HG02852 (cell line): Measurements from ENCODE around the gene RAD51B.

ENCODE experiments used
- ATAC-seq: cut with Tn5 transposase; IDR thresholded peaks from one replicate; pipeline ENCODE4 v1.9.1; 2021; ENCODE audit warnings: mild to moderate bottlenecking, moderate library complexity; ENCODE audit not compliant: unreplicated experiment

RAD51B gene

DNA sequence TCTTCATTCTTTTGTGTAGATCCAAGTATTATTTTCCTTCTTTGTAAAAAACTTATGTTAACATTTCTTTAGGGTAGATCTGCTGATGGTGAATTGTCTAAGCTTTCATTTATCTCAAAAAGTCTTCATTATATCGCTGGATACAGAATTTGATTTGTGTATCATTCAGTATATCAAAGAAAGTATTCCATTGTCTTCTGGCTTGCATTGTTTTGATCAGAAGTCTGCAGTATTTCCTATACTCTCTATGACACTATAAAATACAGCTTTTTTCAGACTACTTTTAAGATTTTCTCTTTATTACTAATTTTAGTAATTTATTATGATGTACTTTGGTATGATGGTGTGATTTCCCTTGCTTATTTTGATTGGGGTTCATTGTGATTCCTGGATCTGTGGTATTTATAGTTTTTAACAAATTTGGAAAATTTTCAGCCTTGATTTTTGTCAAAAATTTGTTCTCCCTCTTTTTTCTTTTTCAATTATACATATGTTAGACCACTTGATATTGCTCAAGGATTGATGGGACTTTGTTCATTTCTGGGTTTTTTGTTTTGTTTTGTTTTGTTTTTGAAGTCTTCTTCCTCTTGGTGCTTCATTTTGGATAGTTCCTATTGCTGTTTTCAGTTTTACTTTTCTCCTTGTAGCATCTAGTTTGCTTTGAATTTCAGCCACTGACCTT is 796.8 kb downstream of the RAD51B start:
- ATAC-seq = no peak

DNA sequence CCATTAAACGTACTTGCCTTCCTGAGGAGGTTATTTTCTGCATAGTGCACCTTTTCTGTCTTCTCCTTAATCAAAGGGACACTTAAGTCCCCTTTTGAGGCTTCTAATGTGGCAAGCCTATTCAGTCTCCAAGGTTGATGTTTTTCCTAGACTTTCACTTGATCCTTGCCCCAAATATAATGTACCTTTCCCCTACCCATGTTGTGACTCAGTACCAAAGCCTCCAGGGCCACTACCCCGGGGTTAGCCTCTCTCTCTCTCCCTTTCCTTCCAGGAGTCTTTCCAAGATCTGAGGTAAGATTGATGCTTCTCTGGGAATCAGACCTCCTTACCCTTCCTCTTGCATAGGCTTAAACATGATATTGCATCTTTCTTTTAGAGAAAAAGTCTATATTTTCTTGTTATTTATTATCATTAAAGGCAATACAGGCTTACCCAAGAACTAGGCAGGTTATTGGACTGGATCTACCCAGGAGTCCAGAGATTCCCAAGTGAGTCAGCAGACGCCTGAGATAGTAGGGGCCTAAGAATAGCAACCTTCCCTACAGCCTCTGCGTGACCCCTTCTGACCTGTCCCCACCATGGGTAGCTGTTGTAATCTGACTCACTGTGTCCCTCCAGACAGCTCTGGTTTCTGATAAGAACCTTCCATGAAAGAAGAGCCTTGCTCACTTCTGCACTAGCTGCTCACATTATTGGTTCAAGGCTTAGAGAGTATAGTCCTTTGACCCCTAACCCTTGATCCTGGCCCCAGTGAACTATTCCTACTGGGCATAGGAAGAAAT is 800.4 kb downstream of the RAD51B start:
- no peak for ATAC-seq

DNA sequence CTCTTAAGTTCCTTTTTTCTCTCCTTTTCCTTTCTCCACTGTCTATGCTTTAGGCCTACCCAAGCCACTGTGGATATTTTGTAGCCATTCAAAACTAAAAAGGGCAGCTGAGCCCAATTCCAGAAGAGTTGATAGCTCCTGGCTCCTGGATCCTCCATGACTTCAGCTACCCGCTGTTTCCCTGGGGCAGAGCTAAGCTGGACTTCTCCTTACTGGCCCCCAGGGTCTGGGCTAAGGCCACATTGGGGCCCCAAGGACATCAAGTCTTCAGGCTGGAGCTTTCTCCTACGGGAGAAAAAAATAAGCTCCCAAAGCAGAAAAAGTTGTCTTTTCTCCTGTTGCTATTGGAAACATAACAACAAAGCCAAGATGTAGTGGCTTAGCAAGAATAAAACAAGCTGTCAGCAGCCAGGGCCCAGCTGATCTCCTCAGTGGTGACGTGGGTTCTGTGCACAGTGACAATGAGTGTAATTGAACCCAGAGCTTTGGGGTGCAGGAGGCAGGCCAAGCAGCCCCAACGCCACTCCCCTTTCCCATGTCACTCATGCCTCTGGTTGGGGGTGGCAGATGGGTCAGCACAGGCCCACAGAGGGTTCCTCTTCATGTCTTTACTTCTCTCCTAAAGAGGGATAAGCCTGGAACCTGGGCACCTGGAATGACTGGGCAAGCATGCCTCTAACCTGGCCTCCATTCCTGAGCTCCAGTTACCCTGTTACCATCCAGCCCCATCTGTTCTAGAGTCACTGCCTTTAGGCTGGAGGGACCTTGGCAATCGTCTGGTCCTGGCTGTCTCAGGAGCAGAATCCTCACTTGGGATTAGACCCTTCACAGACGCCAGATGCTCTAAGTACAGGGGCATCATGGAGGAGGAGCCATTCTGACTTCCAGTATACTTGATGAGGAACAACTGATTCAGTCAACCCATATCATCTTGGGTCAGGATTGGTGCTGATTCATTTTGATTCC is 802.1 kb downstream of the RAD51B start:
- no peak for ATAC-seq

DNA sequence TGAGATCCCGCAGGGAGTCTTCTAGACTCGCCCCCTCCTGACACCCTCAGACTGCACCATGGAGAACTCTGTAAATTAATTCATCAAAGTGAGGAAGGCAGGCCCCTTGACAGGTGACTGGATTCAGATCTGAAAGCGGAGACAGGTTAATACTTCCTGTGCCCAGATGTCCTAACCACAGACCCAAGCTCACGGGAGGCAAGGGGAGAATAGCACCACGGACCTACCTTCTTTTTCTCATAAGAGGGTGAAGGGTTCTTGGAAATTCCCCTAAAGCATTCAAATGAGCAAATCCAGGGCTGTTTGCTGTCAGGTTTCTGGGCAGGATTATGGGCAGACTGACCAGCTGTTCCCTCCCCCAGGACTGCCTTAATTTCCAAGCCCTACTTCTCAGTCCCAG is 803.3 kb downstream of the RAD51B start:
- ATAC-seq = no peak

DNA sequence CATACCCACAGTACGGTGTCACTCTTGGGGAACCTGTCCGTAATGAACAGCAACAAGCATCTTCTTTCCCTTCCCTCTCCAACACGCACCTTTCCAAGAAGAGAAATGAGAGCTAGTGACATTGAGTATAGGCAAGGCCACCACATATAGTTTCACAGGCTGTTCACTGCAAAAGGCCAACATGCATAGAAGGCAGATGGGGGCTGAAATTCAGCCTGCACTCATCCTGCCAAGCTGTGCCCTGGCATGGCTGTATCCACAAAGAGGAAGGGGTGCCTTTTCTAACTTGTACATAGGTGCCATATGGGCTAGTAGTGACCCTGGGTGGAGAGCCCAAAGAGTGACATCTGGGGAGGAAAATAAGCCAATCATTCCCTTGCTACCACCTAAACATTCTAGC is 803.7 kb downstream of the RAD51B start:
- ATAC-seq = no peak

DNA sequence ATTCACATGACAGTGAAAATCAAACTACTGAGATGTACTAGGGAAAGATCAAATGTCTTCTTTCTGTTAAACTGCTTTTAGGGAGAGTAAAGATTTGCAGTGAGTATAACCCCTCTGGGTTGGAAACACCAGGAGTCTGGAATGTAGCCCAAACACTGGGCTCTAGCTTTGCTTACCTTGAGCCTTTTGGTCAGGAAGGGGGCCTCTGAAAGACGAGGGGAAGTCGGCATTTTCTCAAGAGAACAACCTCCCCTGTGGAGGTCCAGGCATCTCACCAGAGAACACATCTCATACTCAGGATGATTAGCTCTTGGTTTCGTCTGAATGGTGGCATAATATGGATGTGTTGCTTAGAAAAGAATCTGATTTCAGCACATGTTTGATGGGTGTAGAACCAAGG is 804.2 kb downstream of the RAD51B start:
- ATAC-seq = no peak

DNA sequence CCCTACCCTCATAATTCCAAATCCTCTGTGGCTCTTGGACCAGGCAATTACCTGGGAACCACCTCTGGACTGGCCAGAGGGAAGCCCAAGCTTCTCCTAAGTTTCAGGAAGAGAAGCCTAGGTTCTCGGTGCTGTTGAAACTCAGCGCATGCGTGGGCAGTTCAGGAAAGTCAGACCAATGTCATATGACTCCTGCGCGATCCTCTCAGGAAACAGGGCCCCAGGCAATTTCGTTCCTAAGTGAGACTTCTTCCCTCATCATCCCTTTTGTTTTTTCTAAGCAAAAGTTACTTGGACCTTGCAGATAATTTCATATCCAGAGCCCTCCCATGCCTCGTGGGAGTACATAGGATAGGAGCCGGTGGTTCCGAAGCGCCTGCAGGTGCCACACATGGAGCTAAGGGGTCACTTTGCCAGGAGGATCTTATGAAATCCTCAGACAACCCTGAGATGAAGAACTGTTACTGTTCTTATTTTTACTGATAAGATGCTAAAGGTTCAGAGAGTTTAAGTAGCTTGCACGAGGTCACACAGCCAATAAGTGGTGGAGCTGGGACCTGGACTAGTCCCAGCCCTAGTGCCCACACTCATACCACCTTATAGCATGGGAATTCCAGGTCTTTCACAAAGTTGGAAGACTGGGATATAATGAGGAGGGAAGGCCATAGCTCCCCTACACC is 805.1 kb downstream of the RAD51B start:
- no peak for ATAC-seq

DNA sequence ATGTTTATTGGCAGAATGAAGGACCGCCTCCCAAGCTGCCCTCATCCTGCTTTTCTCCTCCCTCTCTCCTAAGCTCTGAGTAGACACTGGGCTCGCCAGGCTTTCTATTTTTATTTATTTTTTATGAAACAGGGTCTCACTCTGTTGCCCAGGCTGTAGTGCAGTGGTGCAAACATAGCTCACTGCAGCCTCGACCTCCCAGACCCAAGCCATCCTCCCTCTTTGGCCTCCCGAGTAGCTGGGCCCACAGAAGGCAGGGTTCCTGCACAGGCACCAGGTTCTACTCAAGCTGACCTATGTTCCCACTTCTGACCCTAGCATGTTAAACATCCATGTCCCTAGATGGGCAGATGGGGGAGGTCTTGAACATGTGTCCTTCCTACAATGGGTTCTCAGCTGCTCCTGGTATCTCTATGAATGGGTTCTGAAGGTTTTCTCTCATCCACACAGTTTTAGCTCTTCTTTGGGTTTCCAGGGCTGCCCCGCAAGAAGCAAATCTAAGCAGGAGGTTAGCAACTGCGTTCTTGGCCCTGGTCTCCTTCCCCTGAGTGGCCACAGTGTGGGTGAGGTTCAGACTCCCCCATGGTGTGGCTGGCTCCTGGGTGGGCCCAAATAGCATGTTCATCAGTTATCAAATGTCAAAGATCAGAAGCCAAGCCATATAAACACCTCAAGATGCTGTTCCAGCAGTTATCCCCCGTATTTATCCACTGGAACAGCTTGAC is 805.9 kb downstream of the RAD51B start:
- ATAC-seq = no peak

DNA sequence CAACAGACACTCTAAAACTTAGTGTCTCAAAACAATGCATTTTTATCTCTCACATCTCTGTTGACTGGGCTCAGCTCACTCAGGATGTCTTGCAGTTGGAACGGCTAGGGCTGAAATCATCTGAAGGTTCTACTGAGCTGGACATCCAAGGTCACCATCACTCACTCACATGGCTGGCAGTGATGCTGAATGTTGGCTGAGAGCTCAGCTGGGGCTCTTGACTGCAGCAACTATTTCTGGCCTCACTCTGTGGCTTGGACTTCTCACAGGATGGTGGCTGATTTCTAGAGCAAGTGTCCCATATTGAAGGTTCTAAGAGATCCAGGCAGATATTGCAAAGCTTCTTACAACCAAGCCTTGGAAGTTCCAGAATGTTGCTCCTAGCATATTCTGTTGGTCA is 806.8 kb downstream of the RAD51B start:
- no peak for ATAC-seq

DNA sequence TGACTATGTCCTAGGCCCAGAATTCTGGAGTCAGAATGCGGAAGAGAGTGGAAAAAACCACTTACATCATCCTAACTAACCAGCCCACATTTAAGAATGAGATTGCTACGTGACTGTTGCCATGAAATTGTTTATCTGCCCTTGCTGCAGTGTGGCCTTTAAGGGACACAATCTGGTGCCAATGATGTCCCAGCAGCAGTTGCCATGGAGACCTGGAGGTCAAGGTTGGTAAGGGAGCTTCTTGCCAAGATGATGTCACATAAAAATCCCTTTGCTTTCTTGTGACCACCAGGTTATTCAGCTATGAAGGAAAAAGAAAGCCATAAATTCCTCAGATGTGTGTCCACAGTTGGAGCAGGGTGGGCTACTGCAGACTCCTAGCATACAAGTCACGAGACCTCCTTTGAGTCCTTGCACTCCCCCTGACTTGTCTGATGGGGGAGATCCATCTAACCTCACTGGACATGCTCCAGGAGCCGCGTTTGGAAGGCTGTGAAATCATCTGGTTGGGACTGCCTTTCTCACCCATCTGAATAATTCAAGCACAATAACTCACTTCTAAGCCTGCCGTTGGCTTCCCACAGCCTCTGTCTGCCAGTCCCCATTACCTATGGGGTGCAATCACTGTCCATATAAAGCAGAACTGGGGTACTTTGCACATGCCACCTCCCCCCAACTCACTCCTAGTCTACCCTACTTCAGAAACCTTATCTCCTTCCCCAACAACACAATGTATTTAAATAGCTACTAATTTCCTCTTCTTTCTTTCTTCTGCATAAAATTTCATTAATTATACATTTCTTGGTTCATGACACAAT is 807.7 kb downstream of the RAD51B start:
- ATAC-seq = no peak

DNA sequence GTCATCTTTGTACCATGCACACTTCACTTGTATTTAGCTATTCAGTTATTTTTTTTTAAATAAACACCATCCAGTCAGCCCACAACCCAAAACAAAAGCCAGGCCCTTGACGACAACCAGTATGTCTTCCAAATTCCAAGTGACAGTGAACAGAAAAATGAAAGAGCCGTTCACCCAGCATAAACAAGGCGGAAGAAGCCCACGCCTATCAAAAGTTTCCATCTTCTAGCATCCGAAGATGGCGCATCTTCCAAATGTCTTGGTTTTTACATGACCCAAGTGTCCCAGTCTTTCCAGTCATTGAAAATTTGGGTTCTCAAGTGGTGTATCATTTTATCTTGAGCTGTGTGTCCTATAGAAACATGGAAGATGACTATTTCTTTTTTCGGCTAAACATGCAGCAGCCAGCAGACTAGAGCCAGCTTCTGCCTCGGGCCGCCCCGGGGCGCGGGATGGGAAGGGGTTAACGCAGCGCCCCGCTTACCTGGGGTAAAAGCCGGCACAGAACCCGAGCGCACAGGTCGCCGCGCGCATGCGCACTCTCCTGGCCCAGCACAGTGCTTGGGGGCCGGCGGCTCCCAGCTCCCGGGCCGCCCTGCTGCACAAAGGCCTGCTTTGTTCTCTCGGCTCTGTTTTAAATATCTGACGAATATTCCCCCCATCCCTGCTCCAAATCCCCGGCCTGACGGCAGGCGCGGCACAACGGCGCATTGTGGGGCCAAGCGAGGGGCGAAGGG is 808.5 kb downstream of the RAD51B start:
- no peak for ATAC-seq

DNA sequence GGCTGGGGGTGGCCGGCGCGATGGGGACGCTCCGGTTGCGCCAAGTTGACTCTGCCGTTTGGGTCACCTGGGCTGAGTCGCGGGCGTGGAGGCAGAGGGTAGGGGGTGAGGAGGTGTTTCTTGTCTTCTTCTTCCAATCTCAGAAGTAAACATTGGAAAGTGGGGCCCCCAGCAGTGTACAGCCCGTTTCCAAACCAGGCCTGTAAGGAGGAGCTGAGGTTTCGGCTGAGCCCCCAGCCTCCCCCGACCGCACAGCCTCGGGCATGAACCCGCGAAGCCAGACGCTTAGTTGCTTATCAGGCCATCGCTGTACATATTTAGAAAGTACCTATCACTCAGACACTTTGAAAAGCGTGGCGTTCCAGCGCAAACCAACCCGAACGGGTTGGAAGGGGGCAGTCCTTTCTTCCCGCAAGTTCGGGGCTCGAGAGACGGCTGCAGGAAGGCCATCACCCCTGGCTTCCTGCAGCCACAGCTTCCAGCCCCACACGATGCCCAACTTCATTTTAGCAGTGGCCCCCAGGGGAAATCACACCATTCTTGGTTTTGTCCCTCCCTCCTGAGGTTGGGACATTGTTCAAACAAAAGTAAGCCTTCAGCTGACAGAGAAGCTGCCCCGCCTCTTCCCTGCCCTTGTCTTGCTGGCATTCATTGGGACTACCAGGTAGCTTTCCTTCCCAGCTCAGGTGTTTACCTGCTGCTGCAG is 809.2 kb downstream of the RAD51B start:
- no peak for ATAC-seq

DNA sequence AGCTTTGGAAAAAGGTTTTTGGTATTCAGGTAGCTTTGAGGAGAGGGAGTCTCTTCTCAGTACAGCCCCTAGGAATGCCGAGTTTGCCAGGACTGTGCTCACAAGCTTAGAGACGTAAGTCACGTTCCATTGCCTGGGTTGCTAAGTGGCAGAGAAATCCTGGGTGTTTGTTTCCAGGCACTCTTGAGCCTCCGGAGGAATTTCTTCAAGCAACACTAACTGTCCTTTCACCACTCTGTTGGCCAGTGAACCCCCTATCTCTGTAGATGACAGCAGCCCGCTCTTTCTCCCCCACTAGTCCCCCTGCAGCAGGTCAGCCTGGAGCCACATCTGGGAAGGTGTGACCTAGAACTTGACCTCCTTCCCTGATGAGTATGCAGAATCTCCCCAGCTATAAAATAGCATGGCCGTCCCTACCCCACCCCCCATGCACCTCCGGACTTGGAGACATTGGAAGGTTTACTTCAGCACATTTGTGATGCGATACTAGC is 810.5 kb downstream of the RAD51B start:
- ATAC-seq = no peak

DNA sequence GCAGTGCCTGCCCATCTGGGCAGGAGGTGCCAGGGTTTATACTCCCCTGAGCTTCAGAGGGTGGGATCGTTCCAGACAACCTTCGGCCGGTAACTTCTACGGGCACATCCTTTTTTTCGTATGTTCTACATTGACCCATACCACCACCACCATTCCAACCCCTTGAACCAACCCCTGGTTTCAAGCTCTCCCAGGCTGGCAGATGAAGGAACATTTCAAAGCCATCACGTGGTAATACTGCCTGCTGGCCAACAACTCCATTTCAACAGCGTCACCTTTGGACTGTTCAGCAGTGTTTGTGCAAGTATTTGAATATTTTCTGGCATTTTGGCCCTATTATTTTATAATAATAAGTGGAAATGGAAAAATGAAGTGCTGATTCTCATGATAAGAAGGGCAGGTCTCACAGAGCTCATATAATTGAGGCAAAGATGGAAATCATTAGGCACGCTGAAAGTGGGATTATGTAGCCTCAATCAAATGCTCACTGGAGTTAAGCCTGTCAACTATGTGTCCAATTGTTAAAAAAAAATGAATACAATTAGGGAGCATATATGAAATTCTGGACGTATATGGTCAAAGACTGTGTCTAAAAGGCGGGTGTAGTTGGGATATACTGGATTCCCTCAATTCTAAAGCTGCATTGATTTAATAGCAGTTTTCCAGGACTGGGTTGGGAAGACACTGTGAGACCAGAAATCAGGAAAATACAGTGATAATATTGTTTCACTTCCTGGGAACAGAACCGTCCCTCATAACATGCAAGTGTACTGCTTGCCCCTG is 811.2 kb downstream of the RAD51B start:
- no peak for ATAC-seq

DNA sequence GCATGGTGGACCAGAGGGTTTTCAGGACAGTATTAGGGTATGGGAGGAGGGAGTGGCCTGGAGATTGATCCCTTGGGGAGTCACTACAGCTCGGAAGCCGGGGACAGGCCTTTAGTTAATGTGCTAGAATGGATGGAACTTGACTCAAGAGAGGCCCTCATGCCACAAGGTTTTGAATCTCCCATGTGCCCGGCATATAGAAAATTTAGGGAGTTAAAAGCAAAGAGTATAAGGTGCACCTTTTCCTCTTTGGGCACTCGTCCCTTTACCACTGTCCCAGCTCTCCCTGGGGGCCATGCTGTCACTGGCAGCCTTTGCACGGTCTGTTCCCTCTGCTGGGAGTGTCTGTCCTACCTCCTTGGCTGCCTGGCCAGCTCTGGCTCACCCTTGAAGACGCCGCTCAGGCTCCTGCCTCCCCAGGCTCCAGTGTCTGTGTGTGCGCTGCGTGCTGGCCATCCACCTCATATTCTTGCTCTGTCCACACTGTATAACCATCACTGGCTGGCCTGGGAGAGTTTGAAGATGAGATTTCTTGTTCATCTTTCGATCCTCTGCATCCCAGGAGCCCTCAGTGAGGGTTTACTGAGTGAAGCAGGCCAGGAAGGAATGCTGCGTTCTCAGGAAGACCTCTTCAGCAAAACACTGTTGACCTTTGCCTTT is 811.9 kb downstream of the RAD51B start:
- no peak for ATAC-seq

DNA sequence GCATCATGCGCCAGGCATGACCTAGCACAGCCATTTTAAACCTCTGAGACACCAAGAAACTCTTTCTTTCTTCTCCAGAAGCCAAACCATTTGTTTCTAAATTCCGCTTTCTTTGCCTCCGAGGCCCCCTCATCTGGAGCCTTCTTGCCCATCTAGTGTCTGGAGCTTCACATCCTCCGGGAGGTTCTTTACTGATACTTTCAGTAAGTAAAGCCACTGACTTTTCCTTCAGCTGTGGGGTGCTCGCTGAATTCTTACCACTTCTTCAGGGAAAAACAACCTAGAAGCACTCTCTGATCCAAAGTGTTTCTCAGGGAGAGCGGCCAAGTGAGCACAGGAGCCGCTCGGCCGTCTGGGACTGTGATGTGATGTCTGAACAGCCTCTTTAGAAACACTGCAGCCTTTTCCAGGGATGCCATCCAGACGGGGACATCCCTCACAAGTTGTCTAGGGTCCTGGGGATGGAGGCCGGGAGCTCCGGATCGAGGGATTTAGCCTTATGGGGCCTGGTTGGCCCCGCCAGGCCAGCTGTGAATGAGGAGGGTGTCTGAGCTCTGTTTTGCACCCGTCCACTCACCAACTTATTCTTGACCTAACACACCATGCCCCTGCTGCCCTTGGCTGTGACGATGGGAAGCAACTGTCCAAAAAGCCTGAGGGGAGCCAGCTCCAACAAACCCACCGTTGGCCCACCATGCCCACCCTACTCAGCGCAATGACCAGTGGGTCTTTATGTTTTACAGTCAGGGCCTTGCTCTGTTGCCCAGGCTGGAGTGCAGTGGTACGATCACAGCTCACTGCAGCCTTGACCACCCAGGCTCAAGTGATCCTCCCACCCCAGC is 812.7 kb downstream of the RAD51B start:
- ATAC-seq = no peak
